ENCODE measurements around the gene IGIP. TPM values are rescaled to one million over a fixed set of nuclear protein-coding genes. Genes with fewer than 3 reads are reported as not detected.

IGIP gene
- total RNA-seq, 1 donor from 2014 or later, result 2.4 TPM

GRCh38 chr5:140133514-140134167, 7.9 kb downstream of the IGIP start:
- TF ChIP-seq CTCF (IDR thresholded peaks at IDR 0.05; ENCODE audit: insufficient read depth, low read depth, low read length), result no peak
- TF ChIP-seq EZH2 (IDR thresholded peaks at IDR 0.05; ENCODE audit: insufficient read depth, low read length), result no peak

GRCh38 chr5:140134277-140134935, 8.7 kb downstream of the IGIP start:
- H3K27ac Mint-ChIP-seq (ENCODE audit: unreplicated experiment), result peak overlapping the region; percentile 13
- peaks cover 19% of the 10 kb centered on the region for H3K4me1 Mint-ChIP-seq (ENCODE audit: low read depth, unreplicated experiment)
- no peak overlapping the region for H2AFZ ChIP-seq (ENCODE audit: low read depth, low read length)
- no peaks in the 10 kb centered on the region for H3K9me3 Mint-ChIP-seq (ENCODE audit: unreplicated experiment)
- peaks cover 26% of the 10 kb centered on the region for H4K20me1 ChIP-seq (ENCODE audit: insufficient read depth, low read length)
- no peak overlapping the region for H3K4me3 ChIP-seq (ENCODE audit: insufficient read depth, low read depth, low read length)
- H3K9me3 ChIP-seq (ENCODE audit: insufficient read depth, low read depth, low read length), result no peaks in the 10 kb centered on the region
- peaks cover 6% of the 10 kb centered on the region for H3K27me3 Mint-ChIP-seq (ENCODE audit: low read depth, unreplicated experiment)
- H3K9ac ChIP-seq (ENCODE audit: low read length), result no peak overlapping the region
- no peak for TF ChIP-seq EZH2 (IDR thresholded peaks at IDR 0.05; ENCODE audit: insufficient read depth, low read length)
- TF ChIP-seq CTCF (IDR thresholded peaks at IDR 0.05; ENCODE audit: insufficient read depth, low read depth, low read length), result no peak
- no peaks in the 10 kb centered on the region for H3K27me3 ChIP-seq (ENCODE audit: insufficient read depth, low read length)
- DNase-seq (ENCODE audit: low read depth) (no peak), FAIRE-seq (no peak)
- H3K4me2 ChIP-seq (ENCODE audit: low read length), result no peak overlapping the region
- H3K27ac ChIP-seq (ENCODE audit: low read depth, low read length), result no peak overlapping the region
- no peaks in the 10 kb centered on the region for H3K36me3 ChIP-seq (ENCODE audit: insufficient read depth, low read length)
- no peak overlapping the region for H3K4me3 Mint-ChIP-seq (ENCODE audit: unreplicated experiment)
- H3K4me1 ChIP-seq (ENCODE audit: insufficient read depth, low read length), result peaks cover 15% of the 10 kb centered on the region
- H3K36me3 Mint-ChIP-seq (ENCODE audit: low read depth, unreplicated experiment), result no peaks in the 10 kb centered on the region
- H3K79me2 ChIP-seq (ENCODE audit: insufficient read depth, low read length), result peaks cover 3% of the 10 kb centered on the region

More at GRCh38 chr5:140133514-140134167, 7.9 kb downstream of the IGIP start:
- Histone ChIP-seq H3K9me3 (ENCODE audit: insufficient read depth, low read depth, low read length) (no peaks in the 10 kb centered on the region), H3K79me2 (ENCODE audit: insufficient read depth, low read length) (peaks cover 3% of the 10 kb centered on the region), H3K9ac (ENCODE audit: low read length) (no peak overlapping the region), H3K4me3 (ENCODE audit: insufficient read depth, low read depth, low read length) (no peak overlapping the region), H2AFZ (ENCODE audit: low read depth, low read length) (no peak overlapping the region), H3K4me1 (ENCODE audit: insufficient read depth, low read length) (peaks cover 15% of the 10 kb centered on the region), H4K20me1 (ENCODE audit: insufficient read depth, low read length) (peaks cover 26% of the 10 kb centered on the region), H3K27ac (ENCODE audit: low read depth, low read length) (no peak overlapping the region), H3K27me3 (ENCODE audit: insufficient read depth, low read length) (no peaks in the 10 kb centered on the region), H3K36me3 (ENCODE audit: insufficient read depth, low read length) (no peaks in the 10 kb centered on the region), H3K4me2 (ENCODE audit: low read length) (no peak overlapping the region)
- no peaks in the 10 kb centered on the region for H3K36me3 Mint-ChIP-seq (ENCODE audit: low read depth, unreplicated experiment)
- no peak for DNase-seq (ENCODE audit: low read depth)
- peaks cover 19% of the 10 kb centered on the region for H3K4me1 Mint-ChIP-seq (ENCODE audit: low read depth, unreplicated experiment)
- H3K9me3 Mint-ChIP-seq (ENCODE audit: unreplicated experiment), result no peaks in the 10 kb centered on the region
- H3K4me3 Mint-ChIP-seq (ENCODE audit: unreplicated experiment), result no peak overlapping the region
- peaks cover 6% of the 10 kb centered on the region for H3K27me3 Mint-ChIP-seq (ENCODE audit: low read depth, unreplicated experiment)
- no peak overlapping the region for H3K27ac Mint-ChIP-seq (ENCODE audit: unreplicated experiment)
- FAIRE-seq, result no peak

GRCh38 chr5:140135127-140135526, 9.4 kb downstream of the IGIP start:
- peaks cover 27% of the 10 kb centered on the region for H4K20me1 ChIP-seq (ENCODE audit: insufficient read depth, low read length)
- Mint-ChIP-seq H3K4me1 (ENCODE audit: low read depth, unreplicated experiment) (peaks cover 19% of the 10 kb centered on the region), H3K27me3 (ENCODE audit: low read depth, unreplicated experiment) (peaks cover 7% of the 10 kb centered on the region), H3K36me3 (ENCODE audit: low read depth, unreplicated experiment) (no peaks in the 10 kb centered on the region), H3K4me3 (ENCODE audit: unreplicated experiment) (no peak overlapping the region), H3K9me3 (ENCODE audit: unreplicated experiment) (peaks cover under 1% of the 10 kb centered on the region), H3K27ac (ENCODE audit: unreplicated experiment) (peak overlapping the region; percentile 13)
- no peaks in the 10 kb centered on the region for H3K9me3 ChIP-seq (ENCODE audit: insufficient read depth, low read depth, low read length)
- H3K4me3 ChIP-seq (ENCODE audit: insufficient read depth, low read depth, low read length), result no peak overlapping the region
- no peak for DNase-seq (ENCODE audit: low read depth)
- H3K27me3 ChIP-seq (ENCODE audit: insufficient read depth, low read length), result no peaks in the 10 kb centered on the region
- H2AFZ ChIP-seq (ENCODE audit: low read depth, low read length), result no peak overlapping the region
- peaks cover 15% of the 10 kb centered on the region for H3K4me1 ChIP-seq (ENCODE audit: insufficient read depth, low read length)
- no peak overlapping the region for H3K9ac ChIP-seq (ENCODE audit: low read length)
- FAIRE-seq, result no peak
- peaks cover 3% of the 10 kb centered on the region for H3K79me2 ChIP-seq (ENCODE audit: insufficient read depth, low read length)
- no peak overlapping the region for H3K27ac ChIP-seq (ENCODE audit: low read depth, low read length)
- H3K4me2 ChIP-seq (ENCODE audit: low read length), result no peak overlapping the region
- TF ChIP-seq EZH2 (IDR thresholded peaks at IDR 0.05; ENCODE audit: insufficient read depth, low read length), result no peak
- no peak for TF ChIP-seq CTCF (IDR thresholded peaks at IDR 0.05; ENCODE audit: insufficient read depth, low read depth, low read length)
- no peaks in the 10 kb centered on the region for H3K36me3 ChIP-seq (ENCODE audit: insufficient read depth, low read length)

All from astrocyte (in vitro differentiated cells and primary cell).